ENCODE results near the gene STX1A.
"Not testable (repeated sequence)": the region's sequence is repeated elsewhere in the genome, so short reads cannot be mapped to it uniquely, and the experiment has no call there.

The STX1A gene

DNA sequence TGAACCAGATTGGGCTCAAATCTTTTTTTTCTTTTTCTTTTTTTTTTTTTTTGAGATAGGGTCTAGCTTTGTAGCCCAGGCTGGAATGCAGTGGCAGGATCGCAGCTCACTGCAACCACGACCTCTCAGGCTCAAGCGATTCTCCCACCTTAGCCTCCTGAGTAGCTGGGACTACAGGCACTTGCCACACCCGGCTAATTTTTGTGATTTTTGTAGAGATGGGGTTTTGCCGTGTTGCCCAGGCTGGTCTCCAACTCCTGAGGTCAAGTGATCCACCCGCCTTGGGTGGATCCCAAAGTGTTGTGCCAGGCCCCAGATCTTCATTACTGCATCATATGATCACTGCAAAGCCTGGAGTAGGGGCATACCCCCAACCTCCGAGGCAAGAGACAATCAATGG is 39.0 kb downstream of the STX1A start:
- no peak for DNase-seq

DNA sequence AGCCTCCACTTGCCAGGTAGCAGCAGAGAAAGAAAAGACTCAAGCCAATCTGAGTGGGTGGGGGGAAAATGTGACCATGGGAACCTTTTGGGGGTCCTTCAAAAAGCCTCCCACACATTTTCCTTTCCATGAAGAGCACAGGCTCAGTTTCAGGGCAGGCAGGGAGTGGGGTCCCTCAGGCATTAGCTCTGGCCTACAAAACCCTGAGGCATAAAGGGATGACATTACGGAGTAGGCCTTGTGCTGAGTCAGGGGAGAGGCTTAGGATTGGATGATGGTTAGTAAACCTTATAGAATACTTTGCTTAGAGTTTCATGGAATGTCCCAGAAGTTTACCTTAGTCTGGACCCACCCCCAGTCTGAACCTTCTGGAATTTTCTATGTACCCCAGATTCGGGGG is 39.8 kb downstream of the STX1A start:
- DNase-seq, result no peak

DNA sequence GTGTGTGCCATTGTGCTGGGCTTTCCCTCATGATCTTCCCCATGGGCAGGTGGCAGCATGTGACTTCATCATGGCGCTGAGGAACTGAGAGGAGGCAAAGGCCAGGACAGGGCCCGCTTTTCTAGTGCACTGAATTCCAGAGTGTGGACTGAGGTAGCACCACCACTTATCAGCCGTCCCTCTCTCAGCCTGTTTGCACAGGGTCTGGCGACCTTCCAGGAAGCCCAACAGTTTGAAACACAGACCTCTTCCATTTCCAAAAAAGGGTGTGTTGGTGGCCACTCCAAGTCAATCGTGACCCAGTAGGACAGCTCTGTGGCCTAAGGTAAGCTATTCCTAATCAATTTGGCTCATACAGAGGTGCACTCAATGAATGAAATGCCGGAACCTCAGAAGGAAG is 40.6 kb downstream of the STX1A start:
- no peak for DNase-seq

DNA sequence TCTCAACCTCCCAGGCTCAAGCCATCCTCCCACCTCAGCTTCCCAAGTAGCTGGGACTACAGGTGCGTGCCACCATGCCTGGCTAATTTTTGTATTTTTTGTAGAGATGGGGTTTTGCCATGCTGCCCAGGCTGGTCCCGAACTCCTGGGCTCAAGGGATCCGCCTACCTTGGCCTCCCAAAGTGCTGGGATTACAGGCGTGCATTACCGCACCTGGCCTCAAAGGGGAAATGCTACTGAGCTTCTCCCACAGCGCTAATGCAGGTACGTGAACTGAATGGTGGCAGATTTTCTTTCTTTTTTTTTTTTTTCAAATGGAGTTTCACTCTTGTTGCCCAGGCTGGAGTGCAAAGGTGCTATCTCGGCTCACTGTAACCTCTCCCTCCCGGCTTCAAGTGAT is 43.4 kb downstream of the STX1A start:
- not testable (repeated sequence) for DNase-seq

DNA sequence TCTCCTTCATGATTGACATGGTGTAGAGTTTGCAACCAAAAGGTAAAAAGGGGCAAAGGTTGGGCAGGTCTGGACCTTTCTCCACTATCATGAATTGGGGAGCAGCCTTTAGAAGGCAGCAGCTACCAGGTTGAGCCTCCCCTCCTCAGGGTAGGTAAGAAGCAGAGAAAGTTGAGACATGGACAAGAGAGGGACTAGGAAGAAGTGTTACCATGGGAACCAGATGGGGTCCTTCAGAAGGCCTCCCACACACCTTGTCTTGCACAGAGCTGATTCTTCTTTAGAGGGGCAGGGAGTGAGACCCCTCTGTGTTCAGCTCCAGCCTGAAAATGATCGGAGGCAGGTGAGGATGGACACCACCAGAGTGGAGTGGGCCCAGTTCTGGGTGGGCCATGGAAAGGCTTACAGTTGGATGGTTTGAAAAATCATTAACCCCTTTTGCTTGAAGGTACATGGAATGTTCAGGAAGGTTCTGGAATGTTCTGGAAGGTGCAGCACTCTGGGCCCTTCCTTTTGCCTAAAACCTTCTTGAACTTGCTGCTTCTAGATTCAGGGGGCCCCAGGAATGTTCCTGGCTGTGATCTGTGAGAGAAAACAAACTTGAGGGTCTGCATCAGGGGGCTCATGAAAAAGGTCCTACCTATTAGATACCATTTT is 44.9 kb downstream of the STX1A start:
- DNase-seq, result no peak

DNA sequence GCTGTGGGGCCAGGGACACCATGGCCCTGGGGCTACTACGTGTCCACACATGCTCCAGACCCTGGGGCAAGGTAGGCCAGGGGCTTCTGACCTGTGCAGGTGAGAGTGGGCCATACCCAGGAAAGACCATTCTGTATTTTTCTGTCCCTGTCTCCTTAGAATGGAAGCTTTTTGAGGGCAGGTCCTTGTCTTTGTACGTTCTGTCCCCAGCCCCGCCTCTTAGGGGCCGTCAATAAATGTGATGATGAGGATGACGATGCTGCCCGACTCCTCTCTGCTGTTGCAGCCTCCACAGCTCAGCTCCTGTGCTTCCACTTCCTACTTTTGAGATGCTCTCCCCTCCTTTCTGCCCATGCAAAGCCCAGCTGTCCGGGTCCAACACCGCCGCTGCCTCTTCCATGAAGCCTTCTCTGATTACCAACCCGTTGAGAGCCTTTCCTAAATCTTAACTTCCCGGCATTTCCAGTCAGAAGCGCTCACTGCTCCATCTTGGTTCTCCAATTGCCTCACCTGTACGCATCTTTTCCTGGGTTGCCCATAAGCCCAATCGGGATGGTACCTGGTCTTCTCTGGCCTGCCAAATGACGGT is 47.5 kb downstream of the STX1A start:
- DNase-seq, result no peak

DNA sequence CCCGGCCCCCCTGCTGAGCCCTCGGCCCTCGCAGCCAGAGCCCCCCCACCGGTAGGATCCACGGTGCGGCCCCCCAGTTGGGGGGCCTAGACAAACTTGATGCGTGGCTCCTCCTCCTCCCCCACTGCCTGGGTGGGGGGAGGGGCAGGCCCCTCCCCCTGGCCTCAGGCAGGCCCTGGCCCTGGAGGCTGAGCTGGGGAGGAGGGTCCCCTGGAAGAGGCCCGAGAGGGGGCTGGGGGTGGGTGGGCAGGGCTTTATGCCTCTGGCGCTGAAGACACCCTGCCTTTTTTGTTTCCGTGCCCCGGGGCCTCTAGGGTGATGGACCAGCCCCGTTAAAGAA is 48.2 kb downstream of the STX1A start:
- no peak for DNase-seq

DNA sequence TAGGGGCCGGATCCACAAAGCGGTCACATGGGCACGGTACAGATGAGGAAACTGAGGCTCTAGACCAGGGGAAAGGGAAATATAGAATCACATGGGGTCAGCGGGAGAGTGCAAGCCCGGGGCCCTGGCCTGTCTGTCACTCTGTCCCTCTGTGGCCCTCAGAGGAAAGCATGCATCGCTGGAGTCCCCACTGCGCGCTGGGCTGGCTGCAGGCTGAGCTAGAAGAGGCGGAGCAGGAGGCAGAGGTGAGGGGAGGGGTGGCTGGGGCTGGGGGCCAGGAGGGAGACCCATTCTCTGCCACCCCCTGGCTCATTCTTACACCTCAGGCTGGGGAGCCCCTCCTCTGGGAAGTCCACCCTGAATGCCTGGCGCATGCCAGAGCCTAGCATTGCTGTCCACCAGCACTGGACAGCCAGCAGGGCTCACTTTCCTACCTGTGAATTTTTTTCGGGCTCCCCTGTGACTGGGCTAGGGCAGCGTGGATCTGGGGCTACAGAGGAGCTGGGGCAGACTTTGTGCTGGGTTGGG is 49.5 kb downstream of the STX1A start:
- DNase-seq, result no peak

DNA sequence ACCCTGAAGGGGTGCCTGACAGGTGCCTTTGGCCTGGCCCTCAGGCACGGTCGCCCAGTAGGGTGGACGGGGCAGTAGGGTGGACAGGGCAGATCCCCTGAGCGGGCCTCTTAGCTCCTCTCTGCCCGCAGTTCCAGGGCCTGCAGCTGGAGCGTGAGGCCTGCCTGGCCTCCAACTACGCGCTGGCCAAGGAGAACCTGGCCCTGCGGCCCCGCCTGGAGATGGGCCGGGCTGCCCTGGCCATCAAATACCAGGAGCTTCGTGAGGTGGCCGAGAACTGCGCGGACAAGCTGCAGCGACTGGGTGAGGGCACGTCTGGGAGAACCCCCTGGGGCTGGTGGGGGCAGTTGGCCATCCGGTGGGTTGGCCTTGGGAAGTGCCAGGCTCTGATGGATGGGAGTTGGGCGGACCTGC is 50.2 kb downstream of the STX1A start:
- no peak for DNase-seq

DNA sequence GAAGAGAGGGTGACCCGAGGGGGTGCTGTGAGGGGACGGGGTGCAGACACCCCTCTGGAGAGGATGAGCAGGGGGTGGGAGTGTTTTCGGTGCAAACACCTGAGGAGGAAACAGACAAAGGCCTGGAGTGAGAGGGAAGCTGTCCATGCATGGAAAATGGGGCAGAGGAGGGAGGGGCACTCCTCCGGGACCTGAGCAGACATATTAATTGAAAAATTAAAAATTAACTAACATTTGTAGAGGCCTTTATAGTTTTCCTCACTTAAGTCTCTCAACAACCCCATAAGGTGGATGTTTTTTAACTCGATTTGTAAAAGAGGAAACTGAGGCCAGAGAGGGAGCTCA is 50.6 kb downstream of the STX1A start:
- DNase-seq, result peak in 1 of 6 experiments; percentile 4

DNA sequence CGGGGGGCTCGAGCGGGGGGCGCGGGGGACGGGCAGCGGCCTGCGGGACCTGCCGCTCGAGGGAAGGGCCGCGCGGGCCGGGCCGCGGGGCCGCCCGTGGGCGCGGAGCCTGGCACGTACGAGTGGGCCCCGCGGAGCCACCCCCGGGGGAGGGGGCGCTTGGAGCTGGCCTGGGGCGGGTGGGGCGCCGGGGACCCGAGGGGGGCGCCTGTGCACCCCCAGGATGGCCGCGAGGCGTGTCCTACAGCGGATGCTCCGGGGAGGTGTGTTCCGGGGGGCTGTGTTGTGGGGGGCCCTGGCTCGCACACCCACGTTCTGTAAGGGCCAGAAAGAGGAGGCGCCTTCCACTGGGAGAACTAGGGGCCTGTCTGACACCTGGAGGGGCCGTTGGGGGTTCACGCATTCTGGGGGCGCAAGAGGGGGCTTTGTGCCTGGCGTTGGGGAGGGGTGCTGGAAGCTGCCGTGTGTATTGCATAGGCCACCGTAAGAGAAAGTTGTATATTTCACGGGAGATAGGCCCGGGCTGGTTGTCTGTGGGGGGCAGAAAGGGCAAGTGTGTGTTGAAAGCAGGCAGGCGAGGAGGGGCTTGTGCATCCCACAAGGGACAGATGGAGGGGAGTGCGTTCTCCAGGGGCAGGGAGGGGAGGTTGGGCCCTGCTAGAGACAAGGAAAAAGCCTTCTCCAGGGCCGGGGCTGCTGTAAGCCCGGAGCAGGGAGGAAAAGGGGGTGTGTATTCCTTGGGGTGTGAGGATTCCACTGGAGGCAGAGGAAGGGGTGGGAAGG is 51.2 kb downstream of the STX1A start:
- peak in 2 of 6 experiments; percentile 17 to 39 for DNase-seq

DNA sequence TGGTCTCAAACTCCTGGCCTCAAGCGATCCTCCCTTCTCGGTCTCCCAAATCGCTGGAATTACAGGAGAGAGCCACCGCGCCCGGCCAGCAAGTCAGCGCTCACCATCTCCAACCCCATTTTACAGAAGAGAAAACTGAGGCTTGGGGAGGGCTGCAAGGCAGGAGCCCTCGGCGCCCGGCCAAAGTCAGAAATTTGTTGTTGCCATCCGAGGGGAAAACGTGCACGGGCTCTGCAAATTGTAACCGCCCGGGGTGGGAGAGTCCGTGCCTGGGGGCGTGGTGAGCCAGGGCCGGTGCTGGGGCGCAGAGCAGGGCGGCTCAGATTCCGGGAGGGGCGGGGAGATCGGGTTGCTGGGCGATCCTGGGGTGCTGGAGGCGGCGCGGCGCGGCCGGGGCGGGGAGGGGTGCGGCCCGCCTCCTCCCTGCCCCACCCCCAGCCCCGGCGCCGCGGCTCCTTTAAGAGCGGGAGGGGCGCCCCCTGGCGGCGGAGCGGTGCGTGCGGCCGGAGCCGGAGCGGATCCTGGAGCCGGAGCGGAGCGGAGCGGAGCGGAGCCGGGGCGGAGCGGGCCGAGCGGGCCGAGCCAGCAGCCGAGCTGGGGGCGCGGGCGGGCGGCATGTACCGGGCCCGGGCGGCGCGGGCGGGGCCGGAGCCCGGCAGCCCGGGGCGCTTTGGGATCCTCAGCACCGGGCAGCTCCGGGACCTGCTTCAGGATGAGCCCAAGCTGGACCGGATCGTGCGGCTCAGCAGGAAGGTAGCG is 51.9 kb downstream of the STX1A start, which contains the start of gene VPS37D:
TSS of gene VPS37D (plus strand) at position 488 of the 759 bp plus-strand sequence. CDS start at position 616, 128 bp downstream.
- peak; percentile 78 to 94 (median 90) for DNase-seq

DNA sequence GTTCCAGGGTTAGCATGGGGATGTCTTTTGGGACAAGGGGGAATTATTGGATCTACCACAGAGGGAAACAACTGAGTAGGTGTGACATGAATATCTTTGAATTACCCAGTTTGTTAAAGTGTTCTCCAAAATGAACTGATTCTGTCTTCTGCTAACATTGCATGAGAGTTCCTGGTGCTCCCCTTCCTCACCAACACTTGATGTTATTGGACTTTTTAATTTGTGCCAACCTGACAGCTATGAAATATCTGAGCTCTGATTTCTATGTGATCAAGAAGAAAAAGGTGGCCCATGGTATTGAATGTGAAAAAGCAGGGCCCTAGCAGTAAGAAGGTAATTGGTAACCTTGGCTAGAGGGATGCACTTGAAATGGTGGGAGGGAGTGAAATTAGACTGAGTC is 56.4 kb downstream of the STX1A start:
- DNase-seq, result no peak

DNA sequence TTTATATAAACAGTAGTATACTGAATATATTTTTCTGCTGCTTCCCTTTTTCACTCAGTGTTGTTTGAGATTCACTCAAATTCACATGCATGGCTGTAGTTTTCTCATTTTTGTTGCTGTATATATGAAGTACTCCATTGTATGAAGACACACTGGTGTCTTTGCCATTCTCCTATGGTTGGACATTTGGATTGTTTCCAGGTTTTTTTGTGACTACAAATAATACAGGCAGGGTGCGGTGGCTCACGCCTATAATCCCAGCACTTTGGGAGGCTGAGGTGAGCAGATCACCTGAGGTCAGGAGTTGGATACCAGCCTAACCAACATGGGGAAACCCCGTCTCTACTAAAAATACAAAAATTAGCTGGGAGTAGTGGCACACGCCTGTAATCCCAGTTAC is 58.9 kb downstream of the STX1A start:
- not testable (repeated sequence) for DNase-seq

DNA sequence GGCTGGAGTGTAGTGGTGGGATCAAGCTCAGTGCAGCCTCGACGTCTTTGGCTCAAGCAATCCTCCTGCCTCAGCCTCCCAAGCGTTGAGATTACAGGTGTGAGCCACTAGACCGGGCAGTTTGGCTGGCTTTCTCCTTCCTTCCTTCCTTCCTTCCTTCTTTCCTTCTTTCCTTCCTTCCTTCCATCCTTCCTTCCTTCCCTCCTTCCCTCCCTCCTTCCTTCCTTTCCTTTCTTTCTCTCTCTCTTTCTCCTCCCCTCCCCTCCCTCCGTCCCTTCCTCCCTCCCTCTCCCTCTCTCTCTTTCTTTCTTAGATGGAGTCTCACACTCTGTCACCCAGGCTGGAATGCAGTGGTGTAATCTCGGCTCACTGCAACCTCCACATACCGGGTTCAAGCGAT is 59.5 kb downstream of the STX1A start:
- no peak for DNase-seq

DNA sequence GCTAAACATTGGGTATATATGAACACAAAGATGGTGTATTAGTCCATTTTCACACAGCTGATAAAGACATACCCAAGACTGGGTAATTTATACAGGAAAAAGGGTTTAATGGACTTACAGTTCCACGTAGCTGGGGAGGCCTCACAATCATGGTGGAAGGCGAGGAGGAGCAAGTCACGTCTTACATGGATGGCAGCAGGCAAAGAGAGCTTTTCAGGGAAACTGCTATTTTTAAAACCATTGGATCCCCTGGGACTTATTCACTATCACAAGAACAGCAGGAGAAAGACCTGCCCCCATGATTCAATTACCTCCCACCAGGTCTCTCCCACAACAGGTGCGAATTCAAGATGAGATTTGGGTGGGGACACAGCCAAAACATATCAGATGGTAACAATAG is 64.2 kb downstream of the STX1A start:
- DNase-seq, result not testable (repeated sequence)

DNA sequence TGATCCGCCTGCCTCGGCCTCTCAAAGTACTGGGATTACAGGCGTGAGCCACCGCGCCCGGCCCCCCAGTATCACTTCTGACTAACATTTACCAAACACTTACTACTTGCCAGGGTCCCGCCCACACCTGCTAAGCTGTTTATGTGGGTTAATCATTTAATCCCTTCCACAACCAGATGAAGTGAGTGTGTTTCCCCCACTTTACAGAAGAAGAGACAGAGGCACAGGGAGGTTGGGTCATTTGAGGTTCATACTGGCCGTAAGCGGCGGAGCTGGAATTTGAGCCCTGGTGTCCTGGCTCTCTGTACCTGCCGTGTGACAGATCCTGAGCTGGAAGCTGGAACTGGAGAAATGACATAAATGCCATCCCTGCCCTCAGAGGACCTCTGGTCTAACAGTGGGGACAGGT is 66.9 kb downstream of the STX1A start:
- DNase-seq, result no peak

DNA sequence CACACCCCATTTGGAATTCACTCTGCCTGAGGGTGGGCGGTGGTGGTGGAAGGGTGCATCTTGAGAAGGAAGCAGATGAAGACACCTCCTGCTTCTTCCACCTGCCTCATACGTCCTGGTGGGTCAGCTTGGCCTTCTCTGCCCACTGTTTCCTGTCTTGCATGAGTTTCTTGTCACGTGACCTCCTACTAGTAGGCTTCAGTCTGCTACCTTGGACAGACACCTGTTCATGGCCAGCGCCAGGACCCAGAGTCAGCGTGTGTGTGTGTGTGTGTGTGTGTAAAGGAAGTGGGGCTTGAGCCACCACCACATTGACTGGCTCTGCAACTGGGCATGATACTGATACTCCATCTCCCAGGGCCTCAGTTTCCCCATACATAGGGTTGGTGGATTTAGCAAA is 68.9 kb downstream of the STX1A start:
- no peak for DNase-seq

DNA sequence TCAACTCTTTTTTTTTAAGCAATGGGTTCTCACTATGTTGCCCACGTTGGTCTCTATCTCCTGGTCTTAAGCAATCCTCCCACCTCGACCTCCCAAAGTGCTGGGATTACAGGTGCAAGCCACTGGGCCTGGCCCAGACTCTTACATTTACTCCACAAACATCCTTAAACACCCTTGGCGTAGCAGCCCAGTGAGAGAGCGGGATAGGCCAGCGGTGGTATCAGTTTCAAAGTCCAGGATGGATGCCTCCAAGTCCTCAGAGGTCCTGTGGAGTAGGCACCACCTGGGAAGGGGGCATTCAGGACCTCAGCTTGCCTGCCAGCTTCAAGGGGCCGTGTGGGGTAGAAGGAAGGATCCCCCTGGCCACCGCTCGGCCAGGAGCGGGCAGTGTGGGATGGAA is 69.9 kb downstream of the STX1A start:
- no peak for DNase-seq

All from stimulated activated naive CD4-positive, alpha-beta T cell (primary cell).